ENCODE measurements around the gene ACBD4.

Gene ACBD4

GRCh38 chr17:45115871-45116270 lies 19.6 kb upstream of the ACBD4 start:
- H3K27ac ChIP-seq = no peak overlapping the region
- no peak for TF ChIP-seq CTCF (conservative IDR thresholded peaks at IDR 0.05)

GRCh38 chr17:45116434-45117016 lies 19.0 kb upstream of the ACBD4 start:
- TF ChIP-seq CTCF (conservative IDR thresholded peaks at IDR 0.05) = no peak
- H3K27ac ChIP-seq = no peak overlapping the region

- no peak for TF ChIP-seq CTCF (conservative IDR thresholded peaks at IDR 0.05)
- H3K27ac ChIP-seq = no peak overlapping the region
Measured at GRCh38 chr17:45117334-45117733, 18.2 kb upstream of the ACBD4 start.

GRCh38 chr17:45117848-45118646 lies 17.4 kb upstream of the ACBD4 start:
- no peak overlapping the region for H3K27ac ChIP-seq
- TF ChIP-seq CTCF (conservative IDR thresholded peaks at IDR 0.05) = no peak

- no peak for TF ChIP-seq CTCF (conservative IDR thresholded peaks at IDR 0.05)
- no peak overlapping the region for H3K27ac ChIP-seq
Measured at GRCh38 chr17:45118691-45119090, 16.8 kb upstream of the ACBD4 start.

- no peak for TF ChIP-seq CTCF (conservative IDR thresholded peaks at IDR 0.05)
Measured at GRCh38 chr17:45119964-45120363, 15.5 kb upstream of the ACBD4 start.

GRCh38 chr17:45120558-45120957 lies 14.9 kb upstream of the ACBD4 start:
- no peak overlapping the region for H3K27ac ChIP-seq

More at GRCh38 chr17:45119964-45120363, 15.5 kb upstream of the ACBD4 start:
- no peak overlapping the region for H3K27ac ChIP-seq

More at GRCh38 chr17:45120558-45120957, 14.9 kb upstream of the ACBD4 start:
- TF ChIP-seq CTCF (conservative IDR thresholded peaks at IDR 0.05) = no peak

All from VCaP (cell line).